WTC11 (cell line): ENCODE measurements around the gene CNTN5. TPM values are rescaled to one million over a fixed set of nuclear protein-coding genes. Genes with fewer than 3 reads are reported as not detected.

Experiments used
- ATAC-seq: fragments of 200-7000 bp; cut with Tn5 transposase; 2 replicates; pipeline ENCODE4 v1.10.0; 2021; ENCODE audit warnings: mild to moderate bottlenecking, moderate library complexity
- CTCF ChIA-PET: fragments of 300-600 bp; sonication (Branson Sonifier 250); formaldehyde crosslinking; loops from one replicate; lab custom pipeline; 2021; ENCODE audit warnings: antibody characterized with exemption; lab: Charles Lee
- POLR2A ChIA-PET: fragments of 350-600 bp; sonication (Branson Sonifier 250); formaldehyde crosslinking; loops from one replicate; lab custom pipeline; 2021; ENCODE audit warnings: antibody characterized with exemption; lab: Charles Lee
- DNase-seq: peaks from one replicate; pipeline ENCODE4 v3.0.0; 2021; ENCODE audit warnings: low spot score
- H3K27ac Mint-ChIP-seq: 2 replicates; pipeline ENCODE4 v1.8.0; 2021; ENCODE audit warnings: mixed read lengths
- H3K27me3 Mint-ChIP-seq: 2 replicates; pipeline ENCODE4 v1.8.0; 2021; ENCODE audit warnings: low read depth, mild to moderate bottlenecking, moderate library complexity, mixed read lengths
- H3K36me3 Mint-ChIP-seq: 2 replicates; pipeline ENCODE4 v1.8.0; 2021; ENCODE audit warnings: mixed read lengths
- H3K4me1 Mint-ChIP-seq: 2 replicates; pipeline ENCODE4 v1.8.0; 2022; ENCODE audit warnings: mixed read lengths
- H3K4me3 Mint-ChIP-seq: 2 replicates; pipeline ENCODE4 v1.8.0; 2021; ENCODE audit warnings: mild to moderate bottlenecking, moderate library complexity, mixed read lengths
- H3K9me3 Mint-ChIP-seq: 2 replicates; pipeline ENCODE4 v1.8.0; 2021; ENCODE audit warnings: mixed read lengths
- CREM ChIP-seq: sonication (generic); formaldehyde crosslinking; IDR thresholded peaks from 2 replicates; pipeline ENCODE4 v1.8.1; 2022; ENCODE audit warnings: mild to moderate bottlenecking, missing genetic modification reagents, moderate library complexity
- ETV6 ChIP-seq: sonication (generic); formaldehyde crosslinking; IDR thresholded peaks from 2 replicates; pipeline ENCODE4 v1.8.1; 2022; ENCODE audit warnings: mild to moderate bottlenecking, missing genetic modification reagents
- FOXP1 ChIP-seq: sonication (generic); formaldehyde crosslinking; IDR thresholded peaks from 2 replicates; pipeline ENCODE4 v1.8.0; 2022; ENCODE audit warnings: missing genetic modification reagents, mild to moderate bottlenecking, moderate library complexity, borderline replicate concordance
- MXD4 ChIP-seq: fragments of 250-450 bp; sonication (Bioruptor Pico); IDR thresholded peaks from 2 replicates; pipeline ENCODE4 v1.8.0; 2021; ENCODE audit warnings: mild to moderate bottlenecking, moderate library complexity, borderline replicate concordance
- RELA ChIP-seq: sonication (generic); formaldehyde crosslinking; IDR thresholded peaks from 2 replicates; pipeline ENCODE4 v1.8.1; 2022; ENCODE audit warnings: missing genetic modification reagents, mild to moderate bottlenecking, borderline replicate concordance
- SMAD3 ChIP-seq: sonication (generic); formaldehyde crosslinking; IDR thresholded peaks from 2 replicates; pipeline ENCODE4 v1.8.0; 2022; ENCODE audit warnings: missing genetic modification reagents, mild to moderate bottlenecking, borderline replicate concordance
- SOX15 ChIP-seq: fragments of 250-450 bp; sonication (Bioruptor Pico); IDR thresholded peaks from 2 replicates; pipeline ENCODE4 v1.9.0; 2021; ENCODE audit warnings: mild to moderate bottlenecking
- ZNF121 ChIP-seq: sonication (generic); formaldehyde crosslinking; IDR thresholded peaks from 2 replicates; pipeline ENCODE4 v1.8.0; 2023; ENCODE audit warnings: missing genetic modification reagents
- ZNF219 ChIP-seq: sonication (generic); formaldehyde crosslinking; IDR thresholded peaks from 2 replicates; pipeline ENCODE4 v1.8.0; 2023; ENCODE audit warnings: missing genetic modification reagents, mild to moderate bottlenecking, borderline replicate concordance
- ZNF416 ChIP-seq: fragments of 250-450 bp; sonication (Bioruptor Pico); IDR thresholded peaks from 2 replicates; pipeline ENCODE4 v1.9.0; 2021; ENCODE audit warnings: mild to moderate bottlenecking, inconsistent platforms
- ZNF671 ChIP-seq: fragments of 250-450 bp; sonication (Bioruptor Pico); IDR thresholded peaks from 2 replicates; pipeline ENCODE4 v1.8.0; 2021; ENCODE audit warnings: mild to moderate bottlenecking
- total RNA-seq: library from RNA; stranded (reverse); gene quantifications from 3 replicates; pipeline ENCODE4 v1.2.3, GENCODE V29; 2021
- TF ChIP-seq, protein P1 (sequence below): fragments of 200-600 bp; IDR thresholded peaks from 2 replicates; pipeline ENCODE4 v1.8.0; 2022; ENCODE audit warnings: antibody characterized with exemption
- TF ChIP-seq, protein P2 (sequence below): fragments of 250-450 bp; sonication (Bioruptor Pico); IDR thresholded peaks from 2 replicates; pipeline ENCODE4 v1.9.0; 2021; ENCODE audit warnings: mild to moderate bottlenecking
- TF ChIP-seq, protein P3 (sequence below): fragments of 250-450 bp; sonication (Bioruptor Pico); IDR thresholded peaks from 2 replicates; pipeline ENCODE4 v1.9.0; 2021; ENCODE audit warnings: mild to moderate bottlenecking, borderline replicate concordance
- TF ChIP-seq, protein P4 (sequence below): fragments of 250-450 bp; sonication (Bioruptor Pico); IDR thresholded peaks from 2 replicates; pipeline ENCODE4 v1.9.0; 2021; ENCODE audit warnings: moderate library complexity, mild to moderate bottlenecking, inconsistent platforms, borderline replicate concordance
- TF ChIP-seq, protein P5 (sequence below): sonication (generic); formaldehyde crosslinking; IDR thresholded peaks from 2 replicates; pipeline ENCODE4 v1.8.0; 2022; ENCODE audit warnings: mild to moderate bottlenecking, missing genetic modification reagents
- TF ChIP-seq, protein P6 (sequence below): sonication (generic); formaldehyde crosslinking; IDR thresholded peaks from 2 replicates; pipeline ENCODE4 v1.8.0; 2022; ENCODE audit warnings: mild to moderate bottlenecking, missing genetic modification reagents
- TF ChIP-seq, protein P7 (sequence below): sonication (generic); formaldehyde crosslinking; IDR thresholded peaks from 2 replicates; pipeline ENCODE4 v1.8.1; 2022; ENCODE audit warnings: mild to moderate bottlenecking, missing genetic modification reagents, moderate library complexity, borderline replicate concordance

Gene CNTN5
- total RNA-seq, 1 experiment from 2014 or later = 0.07 TPM

DNA sequence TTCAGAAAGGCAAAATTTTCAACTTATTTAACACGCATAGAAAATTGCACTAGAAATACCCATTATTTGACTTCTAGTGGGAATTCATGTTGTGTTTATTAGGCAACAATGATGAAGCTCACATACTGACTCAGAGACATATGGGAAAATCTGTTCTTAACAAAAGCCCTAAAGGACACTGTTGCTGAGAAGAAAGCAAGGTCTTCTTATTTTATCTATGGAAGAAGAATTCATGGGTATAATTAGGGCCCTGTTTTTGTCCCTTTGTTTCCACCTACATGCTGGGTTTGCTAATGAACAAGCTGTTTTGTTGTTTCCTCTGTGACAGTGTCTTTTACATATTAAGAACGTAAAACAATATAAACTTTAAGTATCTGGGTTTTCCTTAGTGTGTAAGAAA lies 1059.6 kb downstream of the CNTN5 start (continued):
- TF ChIP-seq, protein P1, sequence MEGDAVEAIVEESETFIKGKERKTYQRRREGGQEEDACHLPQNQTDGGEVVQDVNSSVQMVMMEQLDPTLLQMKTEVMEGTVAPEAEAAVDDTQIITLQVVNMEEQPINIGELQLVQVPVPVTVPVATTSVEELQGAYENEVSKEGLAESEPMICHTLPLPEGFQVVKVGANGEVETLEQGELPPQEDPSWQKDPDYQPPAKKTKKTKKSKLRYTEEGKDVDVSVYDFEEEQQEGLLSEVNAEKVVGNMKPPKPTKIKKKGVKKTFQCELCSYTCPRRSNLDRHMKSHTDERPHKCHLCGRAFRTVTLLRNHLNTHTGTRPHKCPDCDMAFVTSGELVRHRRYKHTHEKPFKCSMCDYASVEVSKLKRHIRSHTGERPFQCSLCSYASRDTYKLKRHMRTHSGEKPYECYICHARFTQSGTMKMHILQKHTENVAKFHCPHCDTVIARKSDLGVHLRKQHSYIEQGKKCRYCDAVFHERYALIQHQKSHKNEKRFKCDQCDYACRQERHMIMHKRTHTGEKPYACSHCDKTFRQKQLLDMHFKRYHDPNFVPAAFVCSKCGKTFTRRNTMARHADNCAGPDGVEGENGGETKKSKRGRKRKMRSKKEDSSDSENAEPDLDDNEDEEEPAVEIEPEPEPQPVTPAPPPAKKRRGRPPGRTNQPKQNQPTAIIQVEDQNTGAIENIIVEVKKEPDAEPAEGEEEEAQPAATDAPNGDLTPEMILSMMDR = no peak

DNA sequence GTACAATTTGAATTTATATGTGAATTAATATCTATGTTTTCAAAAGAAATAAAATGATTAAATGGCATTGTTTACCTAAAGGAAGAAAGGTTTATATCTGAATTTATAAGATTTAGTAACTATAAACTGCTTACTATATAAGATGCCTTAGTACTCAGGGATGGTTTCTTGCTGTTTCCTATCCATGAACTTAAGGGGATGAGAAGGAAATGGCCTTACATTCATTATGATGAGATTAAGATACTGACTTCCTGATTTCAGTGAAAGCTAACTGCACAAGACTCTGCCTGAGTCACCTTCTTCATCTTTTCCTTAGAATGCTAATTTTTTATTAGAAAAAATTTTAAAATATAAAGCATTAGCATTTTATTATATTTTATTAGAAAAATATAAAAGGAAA lies 1060.1 kb downstream of the CNTN5 start:
- 0 out of 2 replicates have a peak, but pooled peaks cover 6% of the 10 kb centered on the region for H3K4me1 Mint-ChIP-seq
- ATAC-seq (no peak), DNase-seq (no peak)
- CTCF ChIA-PET = interaction anchor here (1.2 kb wide), 1 partner anchor 445 kb away, joined by 3 read pairs; no protein-coding TSS in a partner anchor
- no peaks in the 10 kb centered on the region for H3K9me3 Mint-ChIP-seq
- H3K4me3 Mint-ChIP-seq = no peak overlapping the region
- H3K36me3 Mint-ChIP-seq = no peaks in the 10 kb centered on the region
- no peak overlapping the region for H3K27ac Mint-ChIP-seq
- POLR2A ChIA-PET = no interaction called here
- no peaks in the 10 kb centered on the region; the same call in 1 of the 2 replicates for H3K27me3 Mint-ChIP-seq
- TF ChIP-seq ZNF219 = no peak
- TF ChIP-seq ZNF416 (CRISPR knock-in tag) = no peak
- TF ChIP-seq SMAD3 (CRISPR knock-in tag) = no peak
- TF ChIP-seq FOXP1 = no peak
- TF ChIP-seq, protein P2, sequence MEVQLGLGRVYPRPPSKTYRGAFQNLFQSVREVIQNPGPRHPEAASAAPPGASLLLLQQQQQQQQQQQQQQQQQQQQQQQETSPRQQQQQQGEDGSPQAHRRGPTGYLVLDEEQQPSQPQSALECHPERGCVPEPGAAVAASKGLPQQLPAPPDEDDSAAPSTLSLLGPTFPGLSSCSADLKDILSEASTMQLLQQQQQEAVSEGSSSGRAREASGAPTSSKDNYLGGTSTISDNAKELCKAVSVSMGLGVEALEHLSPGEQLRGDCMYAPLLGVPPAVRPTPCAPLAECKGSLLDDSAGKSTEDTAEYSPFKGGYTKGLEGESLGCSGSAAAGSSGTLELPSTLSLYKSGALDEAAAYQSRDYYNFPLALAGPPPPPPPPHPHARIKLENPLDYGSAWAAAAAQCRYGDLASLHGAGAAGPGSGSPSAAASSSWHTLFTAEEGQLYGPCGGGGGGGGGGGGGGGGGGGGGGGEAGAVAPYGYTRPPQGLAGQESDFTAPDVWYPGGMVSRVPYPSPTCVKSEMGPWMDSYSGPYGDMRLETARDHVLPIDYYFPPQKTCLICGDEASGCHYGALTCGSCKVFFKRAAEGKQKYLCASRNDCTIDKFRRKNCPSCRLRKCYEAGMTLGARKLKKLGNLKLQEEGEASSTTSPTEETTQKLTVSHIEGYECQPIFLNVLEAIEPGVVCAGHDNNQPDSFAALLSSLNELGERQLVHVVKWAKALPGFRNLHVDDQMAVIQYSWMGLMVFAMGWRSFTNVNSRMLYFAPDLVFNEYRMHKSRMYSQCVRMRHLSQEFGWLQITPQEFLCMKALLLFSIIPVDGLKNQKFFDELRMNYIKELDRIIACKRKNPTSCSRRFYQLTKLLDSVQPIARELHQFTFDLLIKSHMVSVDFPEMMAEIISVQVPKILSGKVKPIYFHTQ = no peak
- TF ChIP-seq, protein P3, sequence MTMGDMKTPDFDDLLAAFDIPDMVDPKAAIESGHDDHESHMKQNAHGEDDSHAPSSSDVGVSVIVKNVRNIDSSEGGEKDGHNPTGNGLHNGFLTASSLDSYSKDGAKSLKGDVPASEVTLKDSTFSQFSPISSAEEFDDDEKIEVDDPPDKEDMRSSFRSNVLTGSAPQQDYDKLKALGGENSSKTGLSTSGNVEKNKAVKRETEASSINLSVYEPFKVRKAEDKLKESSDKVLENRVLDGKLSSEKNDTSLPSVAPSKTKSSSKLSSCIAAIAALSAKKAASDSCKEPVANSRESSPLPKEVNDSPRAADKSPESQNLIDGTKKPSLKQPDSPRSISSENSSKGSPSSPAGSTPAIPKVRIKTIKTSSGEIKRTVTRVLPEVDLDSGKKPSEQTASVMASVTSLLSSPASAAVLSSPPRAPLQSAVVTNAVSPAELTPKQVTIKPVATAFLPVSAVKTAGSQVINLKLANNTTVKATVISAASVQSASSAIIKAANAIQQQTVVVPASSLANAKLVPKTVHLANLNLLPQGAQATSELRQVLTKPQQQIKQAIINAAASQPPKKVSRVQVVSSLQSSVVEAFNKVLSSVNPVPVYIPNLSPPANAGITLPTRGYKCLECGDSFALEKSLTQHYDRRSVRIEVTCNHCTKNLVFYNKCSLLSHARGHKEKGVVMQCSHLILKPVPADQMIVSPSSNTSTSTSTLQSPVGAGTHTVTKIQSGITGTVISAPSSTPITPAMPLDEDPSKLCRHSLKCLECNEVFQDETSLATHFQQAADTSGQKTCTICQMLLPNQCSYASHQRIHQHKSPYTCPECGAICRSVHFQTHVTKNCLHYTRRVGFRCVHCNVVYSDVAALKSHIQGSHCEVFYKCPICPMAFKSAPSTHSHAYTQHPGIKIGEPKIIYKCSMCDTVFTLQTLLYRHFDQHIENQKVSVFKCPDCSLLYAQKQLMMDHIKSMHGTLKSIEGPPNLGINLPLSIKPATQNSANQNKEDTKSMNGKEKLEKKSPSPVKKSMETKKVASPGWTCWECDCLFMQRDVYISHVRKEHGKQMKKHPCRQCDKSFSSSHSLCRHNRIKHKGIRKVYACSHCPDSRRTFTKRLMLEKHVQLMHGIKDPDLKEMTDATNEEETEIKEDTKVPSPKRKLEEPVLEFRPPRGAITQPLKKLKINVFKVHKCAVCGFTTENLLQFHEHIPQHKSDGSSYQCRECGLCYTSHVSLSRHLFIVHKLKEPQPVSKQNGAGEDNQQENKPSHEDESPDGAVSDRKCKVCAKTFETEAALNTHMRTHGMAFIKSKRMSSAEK = no peak
- TF ChIP-seq, protein P4, sequence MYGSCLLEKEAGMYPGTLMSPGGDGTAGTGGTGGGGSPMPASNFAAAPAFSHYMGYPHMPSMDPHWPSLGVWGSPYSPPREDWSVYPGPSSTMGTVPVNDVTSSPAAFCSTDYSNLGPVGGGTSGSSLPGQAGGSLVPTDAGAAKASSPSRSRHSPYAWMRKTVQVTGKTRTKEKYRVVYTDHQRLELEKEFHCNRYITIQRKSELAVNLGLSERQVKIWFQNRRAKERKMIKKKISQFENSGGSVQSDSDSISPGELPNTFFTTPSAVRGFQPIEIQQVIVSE (CRISPR knock-in tag) = no peak
- TF ChIP-seq MXD4 (CRISPR knock-in tag) = no peak
- TF ChIP-seq ETV6 (CRISPR knock-in tag) = no peak
- TF ChIP-seq, protein P5, sequence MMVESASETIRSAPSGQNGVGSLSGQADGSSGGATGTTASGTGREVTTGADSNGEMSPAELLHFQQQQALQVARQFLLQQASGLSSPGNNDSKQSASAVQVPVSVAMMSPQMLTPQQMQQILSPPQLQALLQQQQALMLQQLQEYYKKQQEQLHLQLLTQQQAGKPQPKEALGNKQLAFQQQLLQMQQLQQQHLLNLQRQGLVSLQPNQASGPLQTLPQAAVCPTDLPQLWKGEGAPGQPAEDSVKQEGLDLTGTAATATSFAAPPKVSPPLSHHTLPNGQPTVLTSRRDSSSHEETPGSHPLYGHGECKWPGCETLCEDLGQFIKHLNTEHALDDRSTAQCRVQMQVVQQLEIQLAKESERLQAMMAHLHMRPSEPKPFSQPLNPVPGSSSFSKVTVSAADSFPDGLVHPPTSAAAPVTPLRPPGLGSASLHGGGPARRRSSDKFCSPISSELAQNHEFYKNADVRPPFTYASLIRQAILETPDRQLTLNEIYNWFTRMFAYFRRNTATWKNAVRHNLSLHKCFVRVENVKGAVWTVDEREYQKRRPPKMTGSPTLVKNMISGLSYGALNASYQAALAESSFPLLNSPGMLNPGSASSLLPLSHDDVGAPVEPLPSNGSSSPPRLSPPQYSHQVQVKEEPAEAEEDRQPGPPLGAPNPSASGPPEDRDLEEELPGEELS (CRISPR knock-in tag) = no peak
- TF ChIP-seq, protein P6, sequence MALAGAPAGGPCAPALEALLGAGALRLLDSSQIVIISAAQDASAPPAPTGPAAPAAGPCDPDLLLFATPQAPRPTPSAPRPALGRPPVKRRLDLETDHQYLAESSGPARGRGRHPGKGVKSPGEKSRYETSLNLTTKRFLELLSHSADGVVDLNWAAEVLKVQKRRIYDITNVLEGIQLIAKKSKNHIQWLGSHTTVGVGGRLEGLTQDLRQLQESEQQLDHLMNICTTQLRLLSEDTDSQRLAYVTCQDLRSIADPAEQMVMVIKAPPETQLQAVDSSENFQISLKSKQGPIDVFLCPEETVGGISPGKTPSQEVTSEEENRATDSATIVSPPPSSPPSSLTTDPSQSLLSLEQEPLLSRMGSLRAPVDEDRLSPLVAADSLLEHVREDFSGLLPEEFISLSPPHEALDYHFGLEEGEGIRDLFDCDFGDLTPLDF = no peak
- no peak for TF ChIP-seq SOX15 (CRISPR knock-in tag)
- TF ChIP-seq ZNF671 (CRISPR knock-in tag) = no peak
- TF ChIP-seq, protein P7, sequence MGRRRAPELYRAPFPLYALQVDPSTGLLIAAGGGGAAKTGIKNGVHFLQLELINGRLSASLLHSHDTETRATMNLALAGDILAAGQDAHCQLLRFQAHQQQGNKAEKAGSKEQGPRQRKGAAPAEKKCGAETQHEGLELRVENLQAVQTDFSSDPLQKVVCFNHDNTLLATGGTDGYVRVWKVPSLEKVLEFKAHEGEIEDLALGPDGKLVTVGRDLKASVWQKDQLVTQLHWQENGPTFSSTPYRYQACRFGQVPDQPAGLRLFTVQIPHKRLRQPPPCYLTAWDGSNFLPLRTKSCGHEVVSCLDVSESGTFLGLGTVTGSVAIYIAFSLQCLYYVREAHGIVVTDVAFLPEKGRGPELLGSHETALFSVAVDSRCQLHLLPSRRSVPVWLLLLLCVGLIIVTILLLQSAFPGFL = no peak
- TF ChIP-seq CREM = no peak
- TF ChIP-seq RELA (CRISPR knock-in tag) = no peak
- TF ChIP-seq ZNF121 (CRISPR knock-in tag) = no peak
